ENCODE results near the gene PSMC2. TPM values are rescaled to one million over a fixed set of nuclear protein-coding genes. Genes with fewer than 3 reads are reported as not detected.

The PSMC2 gene
- total RNA-seq, 4 donors from 2014 or later = 61.4 to 118 (median 90.9) TPM

GRCh38 chr7:103412151-103412550, 64.7 kb downstream of the PSMC2 start:
- no peak for DNase-seq (ENCODE audit: low spot score in 2 of 2)
- Histone ChIP-seq H3K4me1 (no peaks in the 10 kb centered on the region), H3K4me3 (no peak overlapping the region), H3K36me3 (no peaks in the 10 kb centered on the region), H3K27me3 (no peaks in the 10 kb centered on the region), H3K9me3 (no peaks in the 10 kb centered on the region), H3K27ac (no peak overlapping the region)
- TF ChIP-seq POLR2A (IDR thresholded peaks at IDR 0.05) = no peak
- TF ChIP-seq CTCF (IDR thresholded peaks at IDR 0.05) = no peak
- no peak for TF ChIP-seq EP300 (IDR thresholded peaks at IDR 0.05)
- 90 to 93% methylated on average over 1 of the region's 1 CpG for WGBS, 2 donors

DNA sequence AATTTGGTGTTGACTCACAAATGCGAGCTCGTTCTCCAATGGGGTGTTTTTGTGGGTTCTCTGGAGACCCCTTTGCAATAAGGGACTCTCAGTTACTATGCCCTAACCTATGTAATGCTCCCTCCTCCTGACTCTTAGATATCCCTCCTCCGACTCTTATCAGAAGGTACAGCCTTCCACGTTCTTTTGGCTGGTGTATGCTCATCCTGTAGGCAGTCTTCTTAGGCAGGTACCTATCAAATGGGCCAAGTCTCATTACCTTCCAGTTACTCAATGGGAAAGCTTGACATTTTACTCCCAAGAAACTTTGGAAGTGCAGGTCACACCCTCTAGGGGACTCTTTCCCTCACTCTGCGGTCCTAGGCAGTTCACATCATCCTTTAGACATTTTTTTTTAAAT, 66.0 kb downstream of the PSMC2 start:
- H3K4me3 ChIP-seq = no peak overlapping the region
- DNase-seq (ENCODE audit: low spot score in 2 of 2) = no peak
- no peaks in the 10 kb centered on the region for H3K27me3 ChIP-seq
- 82 to 89% methylated on average over 5 of the region's 5 CpGs for WGBS, 2 donors
- no peaks in the 10 kb centered on the region for H3K9me3 ChIP-seq
- H3K36me3 ChIP-seq = no peaks in the 10 kb centered on the region
- H3K4me1 ChIP-seq = no peaks in the 10 kb centered on the region
- no peak for TF ChIP-seq POLR2A (IDR thresholded peaks at IDR 0.05)
- no peak for TF ChIP-seq EP300 (IDR thresholded peaks at IDR 0.05)
- no peak for TF ChIP-seq CTCF (IDR thresholded peaks at IDR 0.05)
- no peak overlapping the region for H3K27ac ChIP-seq

DNA sequence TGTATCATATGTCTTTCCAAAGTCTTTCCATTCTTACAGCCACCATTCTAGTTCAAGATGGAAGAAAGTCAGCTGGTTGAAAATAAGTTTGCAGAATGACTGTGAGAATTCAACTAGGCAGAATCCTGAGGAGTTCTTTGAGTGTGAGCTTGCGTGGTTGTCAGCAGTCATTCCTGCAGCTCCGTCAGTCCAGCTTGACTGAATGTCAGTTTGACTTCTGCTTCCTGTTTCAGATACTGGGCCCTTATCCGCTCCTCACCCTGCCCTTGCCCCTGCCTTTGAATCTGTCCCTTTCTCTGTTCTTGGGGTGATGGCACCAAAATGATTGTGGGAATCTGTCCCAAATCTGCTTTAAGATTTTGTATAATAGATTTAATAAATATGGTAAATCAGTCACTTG, 70.8 kb downstream of the PSMC2 start:
- 76 to 90% methylated on average over 3 of the region's 3 CpGs for WGBS, 2 donors
- Histone ChIP-seq H3K36me3 (no peaks in the 10 kb centered on the region), H3K9me3 (no peaks in the 10 kb centered on the region), H3K27ac (no peak overlapping the region), H3K4me1 (no peaks in the 10 kb centered on the region), H3K27me3 (no peaks in the 10 kb centered on the region), H3K4me3 (no peak overlapping the region)
- no peak for DNase-seq (ENCODE audit: low spot score in 2 of 2)
- TF ChIP-seq POLR2A (IDR thresholded peaks at IDR 0.05) = no peak
- no peak for TF ChIP-seq EP300 (IDR thresholded peaks at IDR 0.05)
- TF ChIP-seq CTCF (IDR thresholded peaks at IDR 0.05) = no peak

Small RNAs within 50 kb of the gene (small RNA-seq; reads per million reads assigned to genes)
- not detected for gene RPS29P16

Other genes with a start within 250 kb of the PSMC2 start
- gene NAPEPLD, start 198.5 kb upstream of the PSMC2 start, total RNA-seq = 10 to 100 TPM; 10.2 to 22.8 (median 15.4) TPM
- 10 to 100 TPM; 31.8 to 44.3 (median 41.1) TPM for gene PMPCB, start 50.2 kb upstream of the PSMC2 start, total RNA-seq
- gene DNAJC2, start 2.9 kb upstream of the PSMC2 start, total RNA-seq = 10 to 100 TPM; 14.3 to 22.8 (median 18.3) TPM
- gene SLC26A5, start 98.6 kb downstream of the PSMC2 start, total RNA-seq = under 1 TPM in 2 of 4 donors, not detected in 2; 0.20 to 0.42 TPM